Measurements from ENCODE around the gene HTR2C.
"Not testable (repeated sequence)": the region's sequence is repeated elsewhere in the genome, so short reads cannot be mapped to it uniquely, and the experiment has no call there.

The HTR2C gene

DNA sequence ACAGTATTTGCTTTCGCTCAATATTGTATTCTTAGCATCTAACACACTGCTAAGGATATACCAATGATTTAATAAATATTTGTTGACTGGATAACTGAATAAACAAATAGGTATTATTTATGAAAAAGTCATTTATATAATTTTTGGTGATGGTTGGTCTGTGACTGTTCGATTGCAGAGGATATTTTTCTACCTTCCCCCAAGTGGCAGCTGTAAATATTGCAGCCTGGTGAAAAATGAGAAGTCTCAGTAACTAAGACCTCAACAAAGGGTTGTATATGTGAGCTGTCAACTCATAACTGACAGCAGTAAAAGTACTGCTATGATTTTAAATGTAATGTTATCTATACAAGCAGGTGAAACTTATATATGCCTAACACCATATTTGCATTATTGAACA is 36.0 kb downstream of the HTR2C start:
- TF ChIP-seq, protein P1, sequence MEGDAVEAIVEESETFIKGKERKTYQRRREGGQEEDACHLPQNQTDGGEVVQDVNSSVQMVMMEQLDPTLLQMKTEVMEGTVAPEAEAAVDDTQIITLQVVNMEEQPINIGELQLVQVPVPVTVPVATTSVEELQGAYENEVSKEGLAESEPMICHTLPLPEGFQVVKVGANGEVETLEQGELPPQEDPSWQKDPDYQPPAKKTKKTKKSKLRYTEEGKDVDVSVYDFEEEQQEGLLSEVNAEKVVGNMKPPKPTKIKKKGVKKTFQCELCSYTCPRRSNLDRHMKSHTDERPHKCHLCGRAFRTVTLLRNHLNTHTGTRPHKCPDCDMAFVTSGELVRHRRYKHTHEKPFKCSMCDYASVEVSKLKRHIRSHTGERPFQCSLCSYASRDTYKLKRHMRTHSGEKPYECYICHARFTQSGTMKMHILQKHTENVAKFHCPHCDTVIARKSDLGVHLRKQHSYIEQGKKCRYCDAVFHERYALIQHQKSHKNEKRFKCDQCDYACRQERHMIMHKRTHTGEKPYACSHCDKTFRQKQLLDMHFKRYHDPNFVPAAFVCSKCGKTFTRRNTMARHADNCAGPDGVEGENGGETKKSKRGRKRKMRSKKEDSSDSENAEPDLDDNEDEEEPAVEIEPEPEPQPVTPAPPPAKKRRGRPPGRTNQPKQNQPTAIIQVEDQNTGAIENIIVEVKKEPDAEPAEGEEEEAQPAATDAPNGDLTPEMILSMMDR (conservative IDR thresholded peaks at IDR 0.05; ENCODE audit: low read depth, low read length): peak; percentile 60
- H3K4me3 ChIP-seq (ENCODE audit: low read length): no peak overlapping the region
- no peak for DNase-seq (ENCODE audit: low read depth)

DNA sequence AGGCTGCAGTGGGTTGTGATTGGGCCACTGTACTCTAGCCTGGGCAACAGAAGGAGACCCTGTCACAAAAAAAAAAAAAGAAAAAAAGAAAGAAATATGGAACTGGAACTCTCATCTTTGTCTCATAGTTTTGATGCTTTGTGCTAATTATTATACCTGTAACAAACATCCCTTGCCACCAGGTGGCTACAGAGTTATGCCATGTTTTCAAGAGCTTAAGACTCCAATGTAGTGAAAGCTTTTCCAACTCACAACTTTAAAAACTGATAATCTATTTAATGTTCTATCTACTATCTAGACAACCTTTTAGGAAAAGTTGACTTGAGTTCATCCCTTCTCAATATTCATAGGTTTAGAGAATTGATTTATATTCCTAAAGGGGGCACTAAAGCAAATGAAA is 42.4 kb downstream of the HTR2C start:
- no peak for DNase-seq (ENCODE audit: low read depth)
- no peak overlapping the region for H3K4me3 ChIP-seq (ENCODE audit: low read length)
- TF ChIP-seq, protein P1 (conservative IDR thresholded peaks at IDR 0.05; ENCODE audit: low read depth, low read length): peak; percentile 59

DNA sequence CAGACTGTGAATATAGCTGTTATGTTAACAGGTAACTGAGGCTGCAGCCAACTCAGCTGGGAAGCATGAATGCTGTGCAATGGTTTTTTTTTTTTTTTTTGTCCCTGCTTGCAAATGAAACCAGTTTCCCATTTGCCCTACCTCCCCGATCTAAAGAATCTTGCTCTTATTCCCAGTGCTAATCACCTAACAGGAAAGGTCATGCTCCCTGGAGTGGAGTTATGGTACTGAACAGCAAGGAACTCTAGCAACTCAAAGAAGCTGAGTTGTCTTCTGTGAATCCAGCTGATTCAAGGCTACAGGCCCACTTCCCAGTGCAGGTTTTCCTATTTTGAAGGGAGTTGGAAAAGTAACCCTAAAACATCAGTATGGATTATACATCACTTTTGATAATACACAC is 52.1 kb downstream of the HTR2C start:
- H3K4me3 ChIP-seq (ENCODE audit: low read length): no peak overlapping the region

DNA sequence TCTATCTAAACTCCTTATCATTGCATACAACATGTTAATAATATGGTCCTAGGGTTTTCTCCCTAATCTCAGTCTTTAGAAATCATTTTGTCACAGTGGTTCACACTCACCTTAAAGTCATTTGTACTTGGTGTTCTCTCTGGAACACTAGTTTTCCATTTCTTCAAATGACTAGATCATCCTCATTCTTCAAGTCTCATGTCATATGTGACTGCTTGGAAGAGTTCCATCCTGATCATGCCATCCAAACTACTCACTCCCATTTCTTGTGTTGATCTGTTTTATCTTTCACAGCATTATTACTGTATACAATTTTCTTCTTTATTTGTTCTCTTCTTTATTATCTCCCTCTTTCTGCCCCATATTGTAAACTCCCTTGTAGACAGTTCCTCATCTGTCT is 66.5 kb downstream of the HTR2C start:
- no peak for DNase-seq (ENCODE audit: low read depth)
- TF ChIP-seq, protein P1 (conservative IDR thresholded peaks at IDR 0.05; ENCODE audit: low read depth, low read length): no peak
- no peak overlapping the region for H3K4me3 ChIP-seq (ENCODE audit: low read length)

More for the DNA sequence above, 52.1 kb downstream of the HTR2C start:
- DNase-seq (ENCODE audit: low read depth): no peak
- TF ChIP-seq, protein P1 (conservative IDR thresholded peaks at IDR 0.05; ENCODE audit: low read depth, low read length): no peak

DNA sequence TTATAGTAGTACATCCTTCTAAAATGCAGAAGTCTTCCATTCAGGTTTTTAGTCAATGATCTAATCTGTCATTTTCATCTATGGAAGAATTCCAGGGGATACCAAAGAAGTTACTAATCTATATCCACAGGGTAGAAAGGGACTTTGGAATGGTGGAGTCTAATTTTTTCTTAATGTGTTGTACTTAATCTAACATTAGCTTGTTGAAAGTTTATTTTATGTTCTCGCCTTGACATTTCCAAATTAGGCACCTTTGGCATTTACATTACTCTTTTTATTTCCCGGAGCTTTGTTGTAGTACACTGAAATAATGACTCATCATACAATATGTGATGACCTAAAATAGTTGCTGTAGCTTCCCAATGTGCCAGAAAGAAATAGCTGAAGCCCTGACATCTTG is 91.5 kb downstream of the HTR2C start:
- DNase-seq (ENCODE audit: low read depth): peak; percentile 31
- TF ChIP-seq, protein P1 (conservative IDR thresholded peaks at IDR 0.05; ENCODE audit: low read depth, low read length): no peak
- no peak overlapping the region for H3K4me3 ChIP-seq (ENCODE audit: low read length)

DNA sequence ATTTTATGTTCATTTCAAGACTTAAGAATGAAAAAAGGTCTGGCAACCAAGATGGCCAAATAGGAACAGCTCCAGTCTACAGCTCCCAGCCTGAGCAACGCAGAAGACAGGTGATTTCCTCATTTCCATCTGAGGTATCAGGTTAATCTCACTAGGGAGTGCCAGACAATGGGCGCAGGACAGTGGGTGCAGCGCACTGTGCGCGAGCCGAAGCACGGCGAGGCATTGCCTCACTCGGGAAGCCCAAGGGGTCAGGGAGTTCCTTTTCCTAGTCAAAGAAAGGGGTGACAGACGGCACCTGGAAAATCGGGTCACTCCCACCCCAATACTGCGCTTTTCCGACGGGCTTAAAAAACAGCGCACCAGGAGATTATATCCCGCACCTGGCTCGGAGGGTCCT is 116.6 kb downstream of the HTR2C start:
- DNase-seq (ENCODE audit: low read depth); H3K4me3 ChIP-seq (ENCODE audit: low read length): not testable (repeated sequence)

DNA sequence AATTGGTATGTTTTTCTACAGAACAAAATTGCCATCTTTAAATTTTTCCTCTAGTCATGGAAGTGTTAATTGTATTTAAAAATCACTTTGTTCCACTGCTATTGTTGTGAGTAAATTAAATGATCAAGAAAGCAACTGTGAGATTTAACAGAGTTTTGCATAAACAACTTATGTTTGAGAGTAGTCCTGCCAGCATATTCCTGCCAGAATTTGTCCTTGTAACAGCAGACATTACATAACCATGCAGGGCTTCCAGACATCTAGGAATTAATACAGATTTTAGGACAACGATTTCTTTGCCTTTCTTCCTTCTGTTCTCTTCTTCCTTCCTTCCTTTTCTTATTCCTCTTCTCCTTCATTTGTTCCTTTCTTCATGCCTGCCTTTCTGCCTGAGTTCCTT is 125.5 kb downstream of the HTR2C start:
- TF ChIP-seq, protein P1 (conservative IDR thresholded peaks at IDR 0.05; ENCODE audit: low read depth, low read length): no peak
- no peak for DNase-seq (ENCODE audit: low read depth)
- no peak overlapping the region for H3K4me3 ChIP-seq (ENCODE audit: low read length)

DNA sequence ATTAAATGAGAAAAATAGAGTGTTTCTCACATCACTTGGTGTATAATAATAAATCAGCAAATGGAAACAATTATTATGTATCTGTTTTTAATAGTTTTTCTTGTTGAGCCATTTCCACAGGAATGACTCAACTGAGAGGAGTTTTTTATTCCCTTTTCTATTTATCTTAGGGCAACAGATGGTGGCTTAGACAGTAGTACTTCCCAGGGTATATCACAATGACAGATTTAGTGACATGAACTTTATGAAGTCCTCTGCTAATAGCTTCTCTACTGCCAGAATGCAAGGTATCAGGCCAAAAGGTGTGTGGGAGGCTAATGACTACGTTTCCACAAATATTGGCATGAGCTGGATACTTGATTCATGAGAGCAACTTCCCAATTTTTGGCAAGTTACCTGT is 126.7 kb downstream of the HTR2C start:
- no peak overlapping the region for H3K4me3 ChIP-seq (ENCODE audit: low read length)
- DNase-seq (ENCODE audit: low read depth): no peak
- TF ChIP-seq, protein P1 (conservative IDR thresholded peaks at IDR 0.05; ENCODE audit: low read depth, low read length): no peak
